ENCODE results near the gene ST3GAL6. TPM values are rescaled to one million over a fixed set of nuclear protein-coding genes. Genes with fewer than 3 reads are reported as not detected.

The ST3GAL6 gene
- total and polyA plus RNA-seq, 10 of the 15 experiments (the other 5 are each of a cell fraction or from before 2014, with no cell fraction given): 19.5 to 41.2 (median 37.4) TPM

DNA sequence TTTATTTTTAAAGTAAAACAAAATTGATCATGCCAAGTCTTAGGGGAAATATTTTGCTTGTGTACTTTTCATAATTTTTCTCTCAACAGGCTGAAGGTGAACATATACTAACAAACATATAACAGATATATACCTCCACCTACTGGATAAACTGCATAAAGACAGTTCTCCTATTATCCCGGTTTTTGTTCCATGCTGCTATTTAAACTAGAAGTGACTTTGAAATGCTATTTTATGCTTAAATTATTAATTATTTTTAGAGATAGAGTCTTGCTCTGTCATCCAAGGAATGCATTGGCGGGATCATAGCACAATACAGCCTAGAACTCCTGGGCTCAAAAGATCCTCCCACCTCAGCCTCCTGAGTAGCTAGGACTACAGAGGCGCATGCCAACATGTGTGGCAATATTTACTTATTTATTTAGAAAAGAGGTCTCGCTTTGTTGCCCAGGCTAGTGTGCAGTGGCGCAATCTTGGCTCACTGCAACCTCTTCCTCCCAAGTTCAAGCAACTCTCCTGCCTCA is 49.8 kb downstream of the ST3GAL6 start:
- no peaks in the 10 kb centered on the region for H3K79me2 ChIP-seq (ENCODE audit: control insufficient read depth, insufficient read depth, low read length)
- H3K27ac ChIP-seq (ENCODE audit: control insufficient read depth, insufficient read depth): no peak overlapping the region
- CTCF ChIA-PET: interaction anchor here (0.7 to 9.4 kb wide), 34 partner anchors 19 to 773 kb away, joined by 3 to 373 read pairs (median 4); partner anchors contain the start of genes CPOX and DCBLD2
- no peak overlapping the region for H3K9ac ChIP-seq (ENCODE audit: control insufficient read depth, insufficient read depth, low read length)
- RAD21 ChIA-PET (ENCODE audit: unreplicated experiment): interaction anchor here (0.6 to 9.4 kb wide), 8 partner anchors 18 to 718 kb away, joined by 3 to 224 read pairs (median 4); partner anchors contain the start of gene CPOX
- no peak for DNase-seq (ENCODE audit: low read depth, low spot score)
- POLR2A ChIA-PET: interaction anchor here (1.3 kb wide), 1 partner anchor 211 kb away, joined by 4 read pairs; no protein-coding TSS in a partner anchor
- in situ Hi-C loops (cut with MboI): loop anchor here (5.0 to 25.0 kb wide), 3 partner anchors 211 to 771 kb away; no protein-coding TSS in a partner anchor
- SMC1A ChIA-PET (ENCODE audit: uncharacterized antibody, unreplicated experiment): interaction anchor here (0.7 to 10.2 kb wide), 17 partner anchors 15 to 701 kb away, joined by 3 to 408 read pairs (median 4); partner anchors contain the start of gene CPOX
- H4K20me1 ChIP-seq (ENCODE audit: control insufficient read depth, insufficient read depth): no peaks in the 10 kb centered on the region
- H3K4me2 ChIP-seq (ENCODE audit: control insufficient read depth, insufficient read depth): no peak overlapping the region
- H3K36me3 ChIP-seq (ENCODE audit: control insufficient read depth in 2 of 2, insufficient read depth in 2 of 2, low read length in 1 of 2): no peaks in the 10 kb centered on the region
- BruUV-seq (replicated peaks): no TSS peak
- peak; percentile 87 for FAIRE-seq
- no peak overlapping the region for H2AFZ ChIP-seq (ENCODE audit: control insufficient read depth, low read depth, low read length)
- no peaks in the 10 kb centered on the region for H3K4me1 ChIP-seq (ENCODE audit: control insufficient read depth, insufficient read depth, low read length)
- no peaks in the 10 kb centered on the region for H3K27me3 ChIP-seq (replicated peaks in 1 of 2; ENCODE audit: control insufficient read depth in 2 of 2, insufficient read depth in 2 of 2, low read length in 1 of 2)
- H3K9me3 ChIP-seq (replicated peaks; ENCODE audit: control insufficient read depth, insufficient read depth, low read length): no peaks in the 10 kb centered on the region
- 38% methylated on average over 5 of the region's 5 CpGs for WGBS (ENCODE audit: insufficient coverage, insufficient replicate concordance, low lambda C conversion rate, missing lambda C conversion rate)
- peak; percentile 67 for ATAC-seq
- no peak overlapping the region for H3K4me3 ChIP-seq
- intact Hi-C loops (cut with micrococcal nuclease; ENCODE audit: unreplicated experiment): loop anchor here (1.0 to 10.0 kb wide), 5 partner anchors 156 to 774 kb away; no protein-coding TSS in a partner anchor
- TF ChIP-seq MYC (IDR thresholded peaks at IDR 0.05; ENCODE audit: insufficient read depth, insufficient read length, insufficient replicate concordance, low read length, severe bottlenecking) (no peak), NFXL1 (IDR thresholded peaks at IDR 0.05; ENCODE audit: borderline replicate concordance) (no peak), SMAD1 (IDR thresholded peaks at IDR 0.05; ENCODE audit: low read depth, partially characterized antibody) (no peak), KAT2A (conservative IDR thresholded peaks at IDR 0.05; ENCODE audit: control insufficient read depth, low read depth, low read length) (no peak), SMC3 (IDR thresholded peaks at IDR 0.05; ENCODE audit: borderline replicate concordance, low read length) (peak; percentile 78; the same call in 1 of the 2 replicates), EED (IDR thresholded peaks at IDR 0.05; ENCODE audit: low read depth) (no peak), SUZ12 (IDR thresholded peaks at IDR 0.05; ENCODE audit: unreplicated experiment) (no peak), HSF1 (IDR thresholded peaks at IDR 0.05; ENCODE audit: low read depth, low read length) (no peak), TCF3 (IDR thresholded peaks at IDR 0.05; ENCODE audit: borderline replicate concordance, insufficient read depth, low read depth, low read length) (no peak), SREBF1 (IDR thresholded peaks at IDR 0.05; ENCODE audit: low read length) (no peak), CBX3 (IDR thresholded peaks at IDR 0.05; ENCODE audit: borderline replicate concordance, low read depth) (no peak), PML (IDR thresholded peaks at IDR 0.05; ENCODE audit: low read length) (no peak), CBFB (IDR thresholded peaks at IDR 0.05; ENCODE audit: low read depth) (no peak), BHLHE40 (IDR thresholded peaks at IDR 0.05; ENCODE audit: borderline replicate concordance in 1 of 2, low read depth in 2 of 2, low read length in 1 of 2) (no peak)
- TF ChIP-seq, protein P1, sequence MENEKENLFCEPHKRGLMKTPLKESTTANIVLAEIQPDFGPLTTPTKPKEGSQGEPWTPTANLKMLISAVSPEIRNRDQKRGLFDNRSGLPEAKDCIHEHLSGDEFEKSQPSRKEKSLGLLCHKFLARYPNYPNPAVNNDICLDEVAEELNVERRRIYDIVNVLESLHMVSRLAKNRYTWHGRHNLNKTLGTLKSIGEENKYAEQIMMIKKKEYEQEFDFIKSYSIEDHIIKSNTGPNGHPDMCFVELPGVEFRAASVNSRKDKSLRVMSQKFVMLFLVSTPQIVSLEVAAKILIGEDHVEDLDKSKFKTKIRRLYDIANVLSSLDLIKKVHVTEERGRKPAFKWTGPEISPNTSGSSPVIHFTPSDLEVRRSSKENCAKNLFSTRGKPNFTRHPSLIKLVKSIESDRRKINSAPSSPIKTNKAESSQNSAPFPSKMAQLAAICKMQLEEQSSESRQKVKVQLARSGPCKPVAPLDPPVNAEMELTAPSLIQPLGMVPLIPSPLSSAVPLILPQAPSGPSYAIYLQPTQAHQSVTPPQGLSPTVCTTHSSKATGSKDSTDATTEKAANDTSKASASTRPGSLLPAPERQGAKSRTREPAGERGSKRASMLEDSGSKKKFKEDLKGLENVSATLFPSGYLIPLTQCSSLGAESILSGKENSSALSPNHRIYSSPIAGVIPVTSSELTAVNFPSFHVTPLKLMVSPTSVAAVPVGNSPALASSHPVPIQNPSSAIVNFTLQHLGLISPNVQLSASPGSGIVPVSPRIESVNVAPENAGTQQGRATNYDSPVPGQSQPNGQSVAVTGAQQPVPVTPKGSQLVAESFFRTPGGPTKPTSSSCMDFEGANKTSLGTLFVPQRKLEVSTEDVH (IDR thresholded peaks at IDR 0.05; ENCODE audit: low read depth, partially characterized antibody): no peak
- TF ChIP-seq, protein P2, sequence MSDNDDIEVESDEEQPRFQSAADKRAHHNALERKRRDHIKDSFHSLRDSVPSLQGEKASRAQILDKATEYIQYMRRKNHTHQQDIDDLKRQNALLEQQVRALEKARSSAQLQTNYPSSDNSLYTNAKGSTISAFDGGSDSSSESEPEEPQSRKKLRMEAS (IDR thresholded peaks at IDR 0.05; ENCODE audit: low read depth, low read length): no peak
- TF ChIP-seq, protein P3, sequence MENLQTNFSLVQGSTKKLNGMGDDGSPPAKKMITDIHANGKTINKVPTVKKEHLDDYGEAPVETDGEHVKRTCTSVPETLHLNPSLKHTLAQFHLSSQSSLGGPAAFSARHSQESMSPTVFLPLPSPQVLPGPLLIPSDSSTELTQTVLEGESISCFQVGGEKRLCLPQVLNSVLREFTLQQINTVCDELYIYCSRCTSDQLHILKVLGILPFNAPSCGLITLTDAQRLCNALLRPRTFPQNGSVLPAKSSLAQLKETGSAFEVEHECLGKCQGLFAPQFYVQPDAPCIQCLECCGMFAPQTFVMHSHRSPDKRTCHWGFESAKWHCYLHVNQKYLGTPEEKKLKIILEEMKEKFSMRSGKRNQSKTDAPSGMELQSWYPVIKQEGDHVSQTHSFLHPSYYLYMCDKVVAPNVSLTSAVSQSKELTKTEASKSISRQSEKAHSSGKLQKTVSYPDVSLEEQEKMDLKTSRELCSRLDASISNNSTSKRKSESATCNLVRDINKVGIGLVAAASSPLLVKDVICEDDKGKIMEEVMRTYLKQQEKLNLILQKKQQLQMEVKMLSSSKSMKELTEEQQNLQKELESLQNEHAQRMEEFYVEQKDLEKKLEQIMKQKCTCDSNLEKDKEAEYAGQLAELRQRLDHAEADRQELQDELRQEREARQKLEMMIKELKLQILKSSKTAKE (IDR thresholded peaks at IDR 0.05; ENCODE audit: low read depth, poor library complexity, severe bottlenecking): peak; percentile 60
